Neural cell (in vitro differentiated cells): ENCODE data around the gene OR5A2. TPM values are rescaled to one million over a fixed set of nuclear protein-coding genes. Genes with fewer than 3 reads are reported as not detected.

Experiments used
- H2AFZ ChIP-seq: fragments of 200-600, 300-800 bp; sonication (generic), shearing (Covaris generic); 2 replicates; pipeline ENCODE4 v1.6.0; 2014; ENCODE audit warnings: low read depth, mild to moderate bottlenecking, antibody characterized with exemption, low read length, moderate library complexity
- H3F3A ChIP-seq: fragments of 200-600 bp; shearing (Covaris generic); 2 replicates; pipeline ENCODE4 v1.6.1; 2016; ENCODE audit warnings: mild to moderate bottlenecking, moderate library complexity, mixed read lengths, antibody characterized with exemption, low read length; ENCODE audit not compliant: insufficient read depth, poor library complexity, severe bottlenecking
- H3K27ac ChIP-seq: fragments of 200-600, 300-800 bp; sonication (generic), shearing (Covaris generic); 2 replicates; pipeline ENCODE4 v1.5.1; 2014; ENCODE audit warnings: mild to moderate bottlenecking, low read length, moderate library complexity
- H3K27me3 ChIP-seq: fragments of 300-800, 200-600 bp; sonication (generic), shearing (Covaris generic); 2 replicates; pipeline ENCODE4 v1.6.0; 2014; ENCODE audit warnings: mild to moderate bottlenecking, low read depth, low read length, moderate library complexity; ENCODE audit not compliant: insufficient read depth
- H3K36me3 ChIP-seq: fragments of 300-800, 200-600 bp; sonication (generic), shearing (Covaris generic); 2 replicates; pipeline ENCODE4 v1.5.1; 2014; ENCODE audit warnings: mild to moderate bottlenecking, antibody characterized with exemption, low read length, moderate library complexity; ENCODE audit not compliant: insufficient read depth
- H3K4me2 ChIP-seq: fragments of 300-800, 200-600 bp; sonication (generic), shearing (Covaris generic); 2 replicates; pipeline ENCODE4 v1.6.0; 2014; ENCODE audit warnings: mild to moderate bottlenecking, low read length
- H3K4me3 ChIP-seq: fragments of 300-800, 200-600 bp; sonication (generic), shearing (Covaris generic); 2 replicates; pipeline ENCODE4 v1.5.1; 2014; ENCODE audit warnings: mild to moderate bottlenecking, low read length, moderate library complexity
- H3K79me2 ChIP-seq: fragments of 200-600 bp; shearing (Covaris generic); replicated peaks from 2 replicates; pipeline ENCODE4 v1.6.0; 2014; ENCODE audit warnings: mild to moderate bottlenecking, low read length, moderate library complexity; ENCODE audit not compliant: insufficient read depth
- H3K9ac ChIP-seq: fragments of 300-800, 200-600 bp; sonication (generic), shearing (Covaris generic); 2 replicates; pipeline ENCODE4 v1.6.1; 2016; ENCODE audit warnings: mild to moderate bottlenecking, low read length, mixed read lengths
- H3K9me2 ChIP-seq: fragments of 200-600 bp; shearing (Covaris generic); 2 replicates; pipeline ENCODE4 v1.6.1; 2016; ENCODE audit warnings: mild to moderate bottlenecking, low read length, mixed read lengths; ENCODE audit not compliant: insufficient read depth
- H3K9me3 ChIP-seq: fragments of 200-600, 300-800 bp; sonication (generic), shearing (Covaris generic); 2 replicates; pipeline ENCODE4 v1.6.1; 2016; ENCODE audit warnings: mild to moderate bottlenecking, mixed run types, low read length, moderate library complexity, mixed read lengths
- H4K20me1 ChIP-seq: fragments of 200-600 bp; shearing (Covaris generic); 2 replicates; pipeline ENCODE4 v1.6.1; 2016; ENCODE audit warnings: mild to moderate bottlenecking, mixed run types; ENCODE audit not compliant: insufficient read depth
- CTCF ChIP-seq: fragments of 450-650 bp; IDR thresholded peaks from 2 replicates; pipeline ENCODE4 v1.5.1; 2014; ENCODE audit warnings: antibody characterized with exemption, mild to moderate bottlenecking, moderate library complexity; ENCODE audit not compliant: poor library complexity, severe bottlenecking
- EP300 ChIP-seq: fragments of 450-650 bp; conservative IDR thresholded peaks from 2 replicates; pipeline ENCODE4 v1.6.1; 2014; ENCODE audit warnings: antibody characterized with exemption, mild to moderate bottlenecking, moderate library complexity; ENCODE audit not compliant: poor library complexity, severe bottlenecking
- EZH2 ChIP-seq: fragments of 200-600, 300-800 bp; shearing (Covaris generic), sonication (generic); IDR thresholded peaks from 2 replicates; pipeline ENCODE4 v1.6.1; 2014; ENCODE audit warnings: antibody characterized with exemption, low read length, borderline replicate concordance, mild to moderate bottlenecking; ENCODE audit not compliant: insufficient read depth, poor library complexity, severe bottlenecking
- MXI1 ChIP-seq: fragments of 450-650 bp; conservative IDR thresholded peaks from 2 replicates; pipeline ENCODE4 v1.6.1; 2014; ENCODE audit warnings: antibody characterized with exemption, mild to moderate bottlenecking; ENCODE audit not compliant: poor library complexity, severe bottlenecking
- POLR2AphosphoS5 ChIP-seq: IDR thresholded peaks from 2 replicates; pipeline ENCODE4 v1.6.1; 2012
- RAD21 ChIP-seq: fragments of 450-650 bp; conservative IDR thresholded peaks from 2 replicates; pipeline ENCODE4 v1.6.1; 2014; ENCODE audit warnings: antibody characterized with exemption, mild to moderate bottlenecking, moderate library complexity
- REST ChIP-seq: IDR thresholded peaks from 2 replicates; pipeline ENCODE4 v1.6.1; 2012; ENCODE audit warnings: borderline replicate concordance
- SMC3 ChIP-seq: fragments of 450-650 bp; conservative IDR thresholded peaks from 2 replicates; pipeline ENCODE4 v1.6.1; 2014; ENCODE audit warnings: antibody characterized with exemption, mild to moderate bottlenecking, moderate library complexity; ENCODE audit not compliant: poor library complexity
- TAF1 ChIP-seq: IDR thresholded peaks from 2 replicates; pipeline ENCODE4 v1.6.1; 2012; ENCODE audit warnings: low read depth
- polyA plus RNA-seq: library from polyadenylated mRNA; depleted of rRNA; stranded (reverse); fragments of >200 nt; gene quantifications from 2 replicates; pipeline ENCODE4 v1.2.3, GENCODE V29; 2014

Gene OR5A2
- polyA plus RNA-seq, 1 donor from 2014 or later, result not detected

DNA sequence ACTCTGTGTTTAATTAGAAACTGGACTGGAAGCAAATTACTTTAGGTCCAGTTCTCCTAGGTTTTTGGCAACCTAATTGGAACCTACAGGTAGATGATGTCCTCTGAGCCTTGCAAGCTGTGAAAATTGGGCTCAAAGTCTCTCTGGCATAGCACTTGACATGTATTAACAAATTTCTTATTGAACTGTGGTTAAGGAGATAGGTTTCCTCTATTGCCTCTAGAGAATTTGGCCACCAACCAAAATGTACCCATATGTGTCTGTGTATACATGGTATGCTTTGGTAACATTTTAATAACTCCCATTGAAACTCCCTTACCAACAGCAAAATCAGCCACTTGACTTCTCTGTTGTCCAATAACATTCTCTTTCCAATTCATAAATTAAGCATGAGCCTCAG is 46.8 kb upstream of the OR5A2 start, which contains the start of gene OR4D10:
Gene OR4D10, plus strand, starts transcription at position 301 of the 400 bp plus-strand sequence. CDS start 4,115 bp downstream, outside the sequence.
- Histone ChIP-seq H2AFZ (no peak within 1 kb of the TSS), H4K20me1 (no peaks in the 10 kb centered on the region), H3K4me3 (no peak within 1 kb of the TSS), H3K9me3 (no peaks in the 10 kb centered on the region), H3K4me2 (no peak within 1 kb of the TSS), H3K9ac (no peak within 1 kb of the TSS), H3K27ac (no peak within 1 kb of the TSS), H3F3A (no peaks in the 10 kb centered on the region), H3K9me2 (no peaks in the 10 kb centered on the region), H3K36me3 (no peaks in the 10 kb centered on the region), H3K79me2 (no peaks in the 10 kb centered on the region), H3K27me3 (no peaks in the 10 kb centered on the region)
- TF ChIP-seq EZH2 (no peak), REST (no peak), TAF1 (no peak), EP300 (no peak), POLR2AphosphoS5 (no peak), MXI1 (no peak), SMC3 (no peak), CTCF (no peak), RAD21 (no peak)

DNA sequence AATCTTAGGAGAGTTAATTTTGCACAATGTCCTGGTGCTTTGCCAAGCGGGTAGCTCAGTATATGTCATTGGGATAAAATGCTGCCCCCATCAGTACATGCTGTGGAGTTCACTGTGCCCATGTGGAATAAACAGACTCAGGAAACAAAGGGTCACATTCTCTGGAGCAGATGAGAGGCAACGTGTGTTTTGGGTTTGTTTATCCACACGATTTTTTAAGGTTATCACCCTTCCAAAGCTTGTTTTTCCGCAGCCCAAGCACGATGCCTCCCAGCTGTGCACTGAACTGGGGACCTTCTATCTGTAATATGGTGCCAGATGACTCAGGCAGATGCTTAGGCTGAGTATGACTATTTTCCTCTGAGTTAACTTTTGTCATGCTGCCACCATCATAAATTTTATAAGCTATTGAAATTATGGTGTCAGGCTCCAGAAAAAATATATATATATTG is 37.0 kb upstream of the OR5A2 start:
- H3K79me2 ChIP-seq, result no peaks in the 10 kb centered on the region
- H3K9me2 ChIP-seq, result no peaks in the 10 kb centered on the region
- H3K36me3 ChIP-seq, result no peaks in the 10 kb centered on the region
- H4K20me1 ChIP-seq, result no peaks in the 10 kb centered on the region
- H2AFZ ChIP-seq, result no peak overlapping the region
- no peaks in the 10 kb centered on the region for H3K27me3 ChIP-seq
- H3K9ac ChIP-seq, result no peak overlapping the region
- H3K4me2 ChIP-seq, result no peak overlapping the region
- H3K4me3 ChIP-seq, result no peak overlapping the region
- no peaks in the 10 kb centered on the region for H3F3A ChIP-seq
- no peak overlapping the region for H3K27ac ChIP-seq
- H3K9me3 ChIP-seq, result no peaks in the 10 kb centered on the region
- TF ChIP-seq CTCF (no peak), REST (no peak), MXI1 (no peak), EP300 (no peak), RAD21 (no peak), EZH2 (no peak), TAF1 (no peak)
